GM12878 (cell line): ENCODE data around the gene TMEM44. TPM values are rescaled to one million over a fixed set of nuclear protein-coding genes. Genes with fewer than 3 reads are reported as not detected.

Experiments used
- ATAC-seq: fragments of 200-7000 bp; cut with Tn5 transposase; 3 replicates; pipeline ENCODE4 v1.9.1; 2020; ENCODE audit warnings: mild to moderate bottlenecking, moderate library complexity
- BruUV-seq: library from RNA; stranded (reverse); fragments of 400-500 nt; replicated peaks from 2 replicates; lab custom pipeline; 2021; lab: Mats Ljungman, UMichigan
- CTCF ChIA-PET: fragments of 300-600 bp; sonication (Branson Sonifier 250); formaldehyde crosslinking; extraction: SDS; loops from one replicate; lab custom pipeline; 2021; ENCODE audit warnings: inconsistent platforms; lab: Yijun Ruan, JAX
- POLR2A ChIA-PET: fragments of 350-600 bp; formaldehyde crosslinking; extraction: SDS; loops from one replicate; lab custom pipeline; 2021; ENCODE audit warnings: inconsistent platforms; lab: Charles Lee
- RAD21 ChIA-PET: fragments of 300-600 bp; sonication (Branson Sonifier 250); formaldehyde crosslinking; loops from one replicate; lab custom pipeline; 2023; ENCODE audit warnings: antibody characterized with exemption; ENCODE audit not compliant: unreplicated experiment; lab: Charles Lee
- SMC1A ChIA-PET: fragments of 300-600 bp; sonication (Branson Sonifier 250); formaldehyde crosslinking; loops from one replicate; lab custom pipeline; 2023; ENCODE audit not compliant: unreplicated experiment, uncharacterized antibody; lab: Charles Lee
- DNase-seq: peaks from one replicate; pipeline ENCODE4 v3.0.0-alpha.2; 2011; ENCODE audit warnings: low read depth, low spot score
- FAIRE-seq: peaks from 3 replicates; lab custom pipeline; 2011; peaks lifted over from hg19 to GRCh38; lab: Jason Lieb, UNC
- H2AFZ ChIP-seq: 2 replicates; pipeline ENCODE4 v1.6.0; 2011; ENCODE audit warnings: low read depth, low read length, control low read depth; ENCODE audit not compliant: control insufficient read depth
- H3K27ac ChIP-seq: 2 replicates; pipeline ENCODE4 v1.5.1; 2011; ENCODE audit warnings: control low read depth; ENCODE audit not compliant: control insufficient read depth, insufficient read depth
- H3K27me3 ChIP-seq, 2 experiments: replicated peaks in 1 of 2; 2 replicates each; pipeline versions ENCODE4 v1.6.0 to v1.6.1; 2011; ENCODE audit warnings: low read length in 1 of 2; ENCODE audit not compliant: control insufficient read depth in 2 of 2, insufficient read depth in 2 of 2
- H3K36me3 ChIP-seq, 2 experiments: 2 replicates each; pipeline ENCODE4 v1.5.1; 2011; ENCODE audit warnings: low read length in 1 of 2; ENCODE audit not compliant: control insufficient read depth in 2 of 2, insufficient read depth in 2 of 2
- H3K4me1 ChIP-seq: 2 replicates; pipeline ENCODE4 v1.6.1; 2011; ENCODE audit warnings: mild to moderate bottlenecking, low read length, moderate library complexity, mixed read lengths; ENCODE audit not compliant: control insufficient read depth, insufficient read depth
- H3K4me2 ChIP-seq: 2 replicates; pipeline ENCODE4 v1.6.0; 2011; ENCODE audit warnings: control low read depth; ENCODE audit not compliant: control insufficient read depth, insufficient read depth
- H3K4me3 ChIP-seq: fragments of 200-600 bp; sonication (generic); 2 replicates; pipeline ENCODE4 v1.5.1; 2016
- H3K79me2 ChIP-seq: 2 replicates; pipeline ENCODE4 v1.6.0; 2011; ENCODE audit warnings: low read length; ENCODE audit not compliant: control insufficient read depth, insufficient read depth
- H3K9ac ChIP-seq: 2 replicates; pipeline ENCODE4 v1.8.0; 2011; ENCODE audit warnings: low read length, control low read depth, mixed read lengths; ENCODE audit not compliant: control insufficient read depth, insufficient read depth
- H3K9me3 ChIP-seq: replicated peaks from 3 replicates; pipeline ENCODE4 v1.5.1; 2011; ENCODE audit warnings: mild to moderate bottlenecking, low read length; ENCODE audit not compliant: control insufficient read depth, insufficient read depth
- H4K20me1 ChIP-seq: 2 replicates; pipeline ENCODE4 v1.6.0; 2011; ENCODE audit not compliant: control insufficient read depth, insufficient read depth
- ATF2 ChIP-seq: IDR thresholded peaks from 2 replicates; pipeline ENCODE4 v1.6.1; 2012; ENCODE audit warnings: low read length, inconsistent platforms
- BHLHE40 ChIP-seq, 2 experiments: fragments of 450-650 bp in 1 of 2; IDR thresholded peaks; 2 replicates each; pipeline ENCODE4 v1.6.1; 2011 to 2017; ENCODE audit warnings: low read depth in 2 of 2, borderline replicate concordance in 1 of 2, improper control_type of control experiment in 1 of 2, low read length in 1 of 2, mild to moderate bottlenecking in 1 of 2
- DPF2 ChIP-seq: fragments of 450-650 bp; IDR thresholded peaks from 2 replicates; pipeline ENCODE4 v1.6.1; 2017; ENCODE audit warnings: mild to moderate bottlenecking
- EGR1 ChIP-seq, 2 experiments: IDR thresholded peaks; 1 replicate in 1 of 2; 2 replicates in 1 of 2; pipeline ENCODE4 v1.6.1; 2011 to 2012; ENCODE audit warnings: low read depth in 2 of 2, low read length in 2 of 2, borderline replicate concordance in 1 of 2, mild to moderate bottlenecking in 1 of 2, moderate library complexity in 1 of 2
- EP300 ChIP-seq, 2 experiments: fragments of 150-350 bp in 1 of 2; IDR thresholded peaks; 2 replicates each; pipeline ENCODE4 v1.6.1; 2011 to 2012; ENCODE audit warnings: low read depth in 2 of 2, low read length in 2 of 2, borderline replicate concordance in 1 of 2, improper control_type of control experiment in 1 of 2, inconsistent platforms in 1 of 2; ENCODE audit not compliant: control insufficient read depth in 1 of 2
- ETV6 ChIP-seq, 2 experiments: fragments of 450-650 bp in 1 of 2; IDR thresholded peaks in 1 of 2; conservative IDR thresholded peaks in 1 of 2; 2 replicates each; pipeline ENCODE4 v1.6.1; 2014; ENCODE audit warnings: antibody characterized with exemption in 1 of 2, borderline replicate concordance in 1 of 2, low read depth in 1 of 2, mild to moderate bottlenecking in 1 of 2, moderate library complexity in 1 of 2
- FOS ChIP-seq: IDR thresholded peaks from 3 replicates; pipeline ENCODE4 v1.6.1; 2011; ENCODE audit warnings: borderline replicate concordance; ENCODE audit not compliant: insufficient read length; ENCODE audit errors: extremely low read depth
- MTA3 ChIP-seq: IDR thresholded peaks from 2 replicates; pipeline ENCODE4 v1.6.1; 2012; ENCODE audit warnings: low read length, inconsistent platforms, borderline replicate concordance
- MXI1 ChIP-seq: fragments of 150-350 bp; IDR thresholded peaks from 2 replicates; pipeline ENCODE4 v1.6.1; 2011; ENCODE audit warnings: low read depth, mild to moderate bottlenecking, inconsistent platforms, low read length, improper control_type of control experiment
- NBN ChIP-seq: fragments of 450-650 bp; IDR thresholded peaks from 2 replicates; pipeline ENCODE4 v1.6.1; 2016
- NFYA ChIP-seq: IDR thresholded peaks from 2 replicates; pipeline ENCODE4 v1.6.1; 2011; ENCODE audit warnings: low read depth, mild to moderate bottlenecking, low read length, improper control_type of control experiment, borderline replicate concordance
- PML ChIP-seq: IDR thresholded peaks from 2 replicates; pipeline ENCODE4 v1.6.1; 2012; ENCODE audit warnings: low read length, inconsistent platforms
- PRDM15 ChIP-seq: fragments of 450-650 bp; formaldehyde crosslinking; IDR thresholded peaks from 2 replicates; pipeline ENCODE4 v1.4.0; 2020; ENCODE audit warnings: mild to moderate bottlenecking, moderate library complexity
- RAD51 ChIP-seq: fragments of 450-650 bp; IDR thresholded peaks from 2 replicates; pipeline ENCODE4 v1.6.1; 2016; ENCODE audit warnings: moderate library complexity, mild to moderate bottlenecking, inconsistent platforms
- RB1 ChIP-seq: fragments of 450-650 bp; formaldehyde crosslinking; IDR thresholded peaks from 2 replicates; pipeline ENCODE4 v1.6.1; 2017; ENCODE audit warnings: mild to moderate bottlenecking, borderline replicate concordance
- RUNX3 ChIP-seq: IDR thresholded peaks from 2 replicates; pipeline ENCODE4 v1.6.1; 2012; ENCODE audit warnings: low read length, inconsistent platforms
- SPI1 ChIP-seq: IDR thresholded peaks from 2 replicates; pipeline ENCODE4 v1.6.1; 2011; ENCODE audit warnings: low read depth, mild to moderate bottlenecking, low read length, moderate library complexity, borderline replicate concordance; ENCODE audit not compliant: insufficient read depth
- STAT3 ChIP-seq: IDR thresholded peaks from 2 replicates; pipeline ENCODE4 v1.6.1; 2011; ENCODE audit warnings: low read depth, low read length, improper control_type of control experiment
- ZNF622 ChIP-seq: fragments of 450-650 bp; IDR thresholded peaks from 2 replicates; pipeline ENCODE4 v1.6.1; 2017; ENCODE audit warnings: mild to moderate bottlenecking, inconsistent platforms
- WGBS: methylation state at CpG from one replicate; pipeline ENCODE4 v1.1.6; 2016; ENCODE audit warnings: low lambda C conversion rate; ENCODE audit not compliant: insufficient replicate concordance, insufficient coverage; ENCODE audit errors: missing lambda C conversion rate; 5-methylcytosine and 5-hydroxymethylcytosine counted together
- in situ Hi-C: fragments of 300-500 bp; cut with MboI; formaldehyde crosslinking; loops from 9 replicates; pipeline ENCODE4 v1.14.3; 2018; ENCODE audit warnings: mixed read lengths
- intact Hi-C: fragments of 100-400 bp; cut with micrococcal nuclease; formaldehyde crosslinking; loops from one replicate; pipeline ENCODE4 v1.14.2; 2022; ENCODE audit not compliant: unreplicated experiment
- polyA plus RNA-seq, 11 experiments: library from polyadenylated mRNA; depleted of rRNA in 4 of 11; unstranded in 6 of 11; stranded (reverse) in 5 of 11; fragments of >200 nt; fragmentation: Nextera tagmentation in 4 of 11; fragmentation: Illumina TruSeq in 1 of 11; extraction: Ambion mirVana in 4 of 11; extraction: Trizol in 1 of 11; gene quantifications; 1 replicate in 1 of 11; 2 replicates in 10 of 11; pipeline versions ENCODE4 v1.2.1 to v1.2.3, GENCODE V29; 2011 to 2016; ENCODE audit warnings: inconsistent platforms in 2 of 11, missing spikeins in 2 of 11, low read depth in 1 of 11
- total RNA-seq, 4 experiments: library from RNA; depleted of rRNA in 3 of 4; stranded (reverse); fragments of >200 nt in 3 of 4; fragmentation: Illumina TruSeq in 1 of 4; extraction: Trizol in 1 of 4; gene quantifications; 2 replicates each; pipeline versions ENCODE4 v1.2.1 to v1.2.3, GENCODE V29; 2013 to 2021
- TF ChIP-seq, protein P1 (sequence below): IDR thresholded peaks from 2 replicates; pipeline ENCODE4 v1.6.1; 2011; ENCODE audit warnings: borderline replicate concordance, low read depth, mild to moderate bottlenecking, moderate library complexity, mixed read lengths, low read length; ENCODE audit not compliant: insufficient read depth; ENCODE audit errors: extremely low read length

Gene TMEM44
- total and polyA plus RNA-seq, 10 of the 15 experiments (the other 5 are each of a cell fraction or from before 2014, with no cell fraction given): 0.57 to 8.3 (median 3.6) TPM

GRCh38 chr3:194543550-194543949 is 89.7 kb downstream of the TMEM44 start:
- Histone ChIP-seq H3K36me3 (no peaks in the 10 kb centered on the region), H3K4me2 (no peak overlapping the region), H2AFZ (no peak overlapping the region), H3K27me3 (no peaks in the 10 kb centered on the region), H3K4me3 (no peak overlapping the region), H3K9me3 (no peaks in the 10 kb centered on the region; the same call in 1 of the 3 replicates), H3K79me2 (no peaks in the 10 kb centered on the region), H4K20me1 (no peaks in the 10 kb centered on the region), H3K27ac (no peak overlapping the region), H3K9ac (no peak overlapping the region)
- CTCF ChIA-PET: no interaction called here
- RAD21 ChIA-PET: no interaction called here
- BruUV-seq: no TSS peak
- POLR2A ChIA-PET: no interaction called here
- ATAC-seq (no peak), DNase-seq (no peak)
- in situ Hi-C loops: no loop called here
- TF ChIP-seq NBN (no peak), EP300 (IDR thresholded peaks at IDR 0.05; ENCODE audit: borderline replicate concordance in 1 of 2, control insufficient read depth in 1 of 2, low read depth in 2 of 2, low read length in 2 of 2) (no peak), RUNX3 (no peak), BHLHE40 (IDR thresholded peaks at IDR 0.05; ENCODE audit: borderline replicate concordance in 1 of 2, low read depth in 2 of 2, low read length in 1 of 2) (no peak), ZNF622 (no peak), STAT3 (no peak), RB1 (no peak), EGR1 (IDR thresholded peaks at IDR 0.05; ENCODE audit: borderline replicate concordance in 1 of 2, low read depth in 2 of 2, low read length in 2 of 2) (no peak), ATF2 (no peak), MTA3 (no peak), SPI1 (no peak), NFYA (no peak), PML (no peak), DPF2 (no peak), RAD51 (no peak), ETV6 (conservative IDR thresholded peaks at IDR 0.05 in 1 of 2, IDR thresholded peaks at IDR 0.05 in 1 of 2; ENCODE audit: borderline replicate concordance in 1 of 2, low read depth in 1 of 2) (no peak), FOS (no peak), PRDM15 (CRISPR knock-in tag) (no peak), MXI1 (no peak)
- TF ChIP-seq, protein P1, sequence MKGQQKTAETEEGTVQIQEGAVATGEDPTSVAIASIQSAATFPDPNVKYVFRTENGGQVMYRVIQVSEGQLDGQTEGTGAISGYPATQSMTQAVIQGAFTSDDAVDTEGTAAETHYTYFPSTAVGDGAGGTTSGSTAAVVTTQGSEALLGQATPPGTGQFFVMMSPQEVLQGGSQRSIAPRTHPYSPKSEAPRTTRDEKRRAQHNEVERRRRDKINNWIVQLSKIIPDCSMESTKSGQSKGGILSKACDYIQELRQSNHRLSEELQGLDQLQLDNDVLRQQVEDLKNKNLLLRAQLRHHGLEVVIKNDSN: no peak
- TF ChIP-seq, all 136 proteins: peak for 0
- intact Hi-C loops: no loop called here
- FAIRE-seq: no peak
- SMC1A ChIA-PET: no interaction called here
- H3K4me1 ChIP-seq: peaks cover 4% of the 10 kb centered on the region; the same call in 1 of the 2 replicates
- 63% methylated on average over 8 of the region's 8 CpGs for WGBS
